Ovary (tissue), 3 donors: ENCODE results near the gene RPS27.

Experiments used
- POLR2A ChIP-seq: fragments of 450-650 bp; IDR thresholded peaks from one replicate; pipeline ENCODE4 v1.6.1; 2017; ENCODE audit warnings: antibody characterized with exemption, mild to moderate bottlenecking, moderate library complexity
- TF ChIP-seq, protein P1 (sequence below), 3 donors: fragments of 450-650 bp in 2 of 3; fragments of 200-600 bp in 1 of 3; IDR thresholded peaks; one replicate each; pipeline versions ENCODE4 v1.5.1 to v1.8.0; 2016 to 2022; ENCODE audit warnings: antibody characterized with exemption in 3 of 3, mild to moderate bottlenecking in 1 of 3
- donor health status: DM: no; HTN: no; CAD: no.

- TF ChIP-seq, protein P1, sequence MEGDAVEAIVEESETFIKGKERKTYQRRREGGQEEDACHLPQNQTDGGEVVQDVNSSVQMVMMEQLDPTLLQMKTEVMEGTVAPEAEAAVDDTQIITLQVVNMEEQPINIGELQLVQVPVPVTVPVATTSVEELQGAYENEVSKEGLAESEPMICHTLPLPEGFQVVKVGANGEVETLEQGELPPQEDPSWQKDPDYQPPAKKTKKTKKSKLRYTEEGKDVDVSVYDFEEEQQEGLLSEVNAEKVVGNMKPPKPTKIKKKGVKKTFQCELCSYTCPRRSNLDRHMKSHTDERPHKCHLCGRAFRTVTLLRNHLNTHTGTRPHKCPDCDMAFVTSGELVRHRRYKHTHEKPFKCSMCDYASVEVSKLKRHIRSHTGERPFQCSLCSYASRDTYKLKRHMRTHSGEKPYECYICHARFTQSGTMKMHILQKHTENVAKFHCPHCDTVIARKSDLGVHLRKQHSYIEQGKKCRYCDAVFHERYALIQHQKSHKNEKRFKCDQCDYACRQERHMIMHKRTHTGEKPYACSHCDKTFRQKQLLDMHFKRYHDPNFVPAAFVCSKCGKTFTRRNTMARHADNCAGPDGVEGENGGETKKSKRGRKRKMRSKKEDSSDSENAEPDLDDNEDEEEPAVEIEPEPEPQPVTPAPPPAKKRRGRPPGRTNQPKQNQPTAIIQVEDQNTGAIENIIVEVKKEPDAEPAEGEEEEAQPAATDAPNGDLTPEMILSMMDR (IDR thresholded peaks at IDR 0.05), result no peak
- TF ChIP-seq POLR2A, result no peak
These were observed 12.2 kb upstream of the RPS27 start for GRCh38 chr1:153978274-153978909.
